HG03439 (cell line): Measurements from ENCODE around the gene SOX2.

ENCODE experiments used
- ATAC-seq: cut with Tn5 transposase; IDR thresholded peaks from one replicate; pipeline ENCODE4 v1.9.1; 2021; ENCODE audit warnings: mild to moderate bottlenecking, moderate library complexity; ENCODE audit not compliant: unreplicated experiment

The SOX2 gene

DNA sequence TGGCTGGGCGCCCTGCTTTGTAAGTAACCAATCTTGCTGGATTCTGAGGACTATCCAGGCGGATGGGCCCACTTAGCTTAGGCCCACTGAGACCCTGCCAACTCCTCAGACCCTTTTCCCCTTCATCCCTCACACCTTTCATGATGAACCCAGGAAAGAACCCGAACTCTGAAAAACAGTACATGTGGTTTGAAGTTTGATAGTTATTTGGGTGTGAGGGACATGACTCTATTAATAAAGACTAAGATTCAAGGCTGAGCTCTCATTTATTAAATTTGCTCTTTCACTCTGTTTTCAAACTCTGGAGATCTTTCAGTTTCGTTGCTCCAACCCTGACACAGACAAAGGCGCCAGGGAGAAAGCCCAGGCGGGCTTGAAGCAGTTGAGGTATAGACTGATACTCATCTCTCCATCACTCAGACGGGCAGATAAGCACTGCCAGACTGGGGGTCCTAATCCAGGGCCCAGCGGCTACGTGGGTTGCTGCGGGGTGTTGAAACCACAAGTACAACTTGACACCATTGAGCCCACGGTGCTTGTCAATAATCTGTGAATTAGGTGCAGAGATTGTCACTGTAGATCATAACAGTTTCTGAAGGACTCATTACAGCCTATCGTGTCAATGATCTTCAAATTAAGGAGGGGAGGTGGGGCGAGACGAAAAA lies 7.2 kb upstream of the SOX2 start:
- no peak for ATAC-seq

DNA sequence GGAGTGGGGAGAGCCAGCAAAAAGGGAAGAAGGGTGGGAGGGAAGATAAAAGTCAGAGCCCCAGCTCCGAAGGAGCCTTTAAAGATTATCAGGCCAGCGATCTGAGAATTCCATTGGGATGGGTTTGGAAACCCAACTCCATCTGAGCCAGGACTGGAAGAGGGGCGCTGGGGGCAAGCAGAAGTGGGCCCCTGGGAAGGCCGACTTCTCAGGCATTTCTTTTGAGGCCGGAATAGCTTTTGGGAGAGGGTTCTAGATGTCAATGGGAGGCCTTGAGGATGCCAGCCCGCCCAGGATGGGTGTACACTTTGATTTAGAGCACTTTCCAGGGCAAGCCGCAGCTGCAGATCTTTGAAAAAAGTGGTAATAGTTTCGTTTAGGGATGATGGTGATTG lies 6.6 kb upstream of the SOX2 start:
- no peak for ATAC-seq

DNA sequence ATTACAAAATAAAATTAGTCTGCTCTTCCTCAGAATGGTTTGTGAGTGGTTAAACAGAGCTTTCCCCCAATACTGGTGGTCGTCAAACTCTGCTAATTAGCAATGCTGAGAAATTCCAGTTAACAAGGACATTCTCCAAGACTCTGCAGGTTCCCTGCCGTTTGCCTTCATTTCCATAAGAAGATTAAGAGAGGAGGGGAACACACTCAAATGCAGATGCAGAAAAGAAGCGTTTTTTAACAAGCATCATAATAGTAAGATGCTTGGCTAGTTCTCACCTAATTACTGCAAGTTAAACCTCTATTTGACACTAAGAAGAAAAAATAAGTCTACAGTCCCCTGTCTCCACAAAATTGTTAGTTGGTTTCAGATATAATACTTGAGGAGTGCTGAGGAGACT lies 3.7 kb upstream of the SOX2 start:
- ATAC-seq: no peak

DNA sequence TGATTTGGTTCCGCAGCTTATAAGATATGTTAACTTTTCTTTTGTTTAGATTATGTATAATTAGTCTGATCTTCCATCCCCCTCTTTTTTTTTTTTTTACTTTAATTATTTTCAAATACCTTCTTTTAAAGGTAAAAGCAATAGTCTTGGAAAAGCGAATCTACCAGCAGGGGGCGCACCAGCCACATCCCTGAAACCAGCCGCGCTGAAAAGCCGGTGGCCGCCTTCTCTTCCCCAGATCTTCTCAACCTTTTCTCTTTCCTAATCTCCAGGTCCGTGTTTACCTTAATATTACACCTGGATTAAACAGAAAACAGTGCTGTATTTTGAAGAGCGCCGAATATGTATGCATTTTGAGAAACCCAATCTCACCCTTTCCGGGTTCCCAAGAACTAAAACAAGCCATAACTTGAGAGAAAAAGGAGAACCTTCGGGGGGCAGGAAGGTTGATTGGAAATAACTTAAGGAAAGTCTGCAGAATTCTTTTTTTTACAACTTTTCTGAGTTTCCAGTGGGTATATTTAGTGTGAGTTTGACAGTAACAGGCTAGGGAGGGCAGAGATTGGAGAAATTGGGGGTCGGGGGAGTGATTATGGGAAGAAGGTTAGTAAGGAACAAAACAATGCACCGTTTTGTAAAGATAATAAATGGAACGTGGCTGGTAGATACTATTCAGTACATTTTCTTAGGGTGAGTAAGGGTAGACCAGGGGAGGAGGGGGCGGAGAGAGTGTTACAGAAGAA lies 2.0 kb upstream of the SOX2 start:
- ATAC-seq: no peak

DNA sequence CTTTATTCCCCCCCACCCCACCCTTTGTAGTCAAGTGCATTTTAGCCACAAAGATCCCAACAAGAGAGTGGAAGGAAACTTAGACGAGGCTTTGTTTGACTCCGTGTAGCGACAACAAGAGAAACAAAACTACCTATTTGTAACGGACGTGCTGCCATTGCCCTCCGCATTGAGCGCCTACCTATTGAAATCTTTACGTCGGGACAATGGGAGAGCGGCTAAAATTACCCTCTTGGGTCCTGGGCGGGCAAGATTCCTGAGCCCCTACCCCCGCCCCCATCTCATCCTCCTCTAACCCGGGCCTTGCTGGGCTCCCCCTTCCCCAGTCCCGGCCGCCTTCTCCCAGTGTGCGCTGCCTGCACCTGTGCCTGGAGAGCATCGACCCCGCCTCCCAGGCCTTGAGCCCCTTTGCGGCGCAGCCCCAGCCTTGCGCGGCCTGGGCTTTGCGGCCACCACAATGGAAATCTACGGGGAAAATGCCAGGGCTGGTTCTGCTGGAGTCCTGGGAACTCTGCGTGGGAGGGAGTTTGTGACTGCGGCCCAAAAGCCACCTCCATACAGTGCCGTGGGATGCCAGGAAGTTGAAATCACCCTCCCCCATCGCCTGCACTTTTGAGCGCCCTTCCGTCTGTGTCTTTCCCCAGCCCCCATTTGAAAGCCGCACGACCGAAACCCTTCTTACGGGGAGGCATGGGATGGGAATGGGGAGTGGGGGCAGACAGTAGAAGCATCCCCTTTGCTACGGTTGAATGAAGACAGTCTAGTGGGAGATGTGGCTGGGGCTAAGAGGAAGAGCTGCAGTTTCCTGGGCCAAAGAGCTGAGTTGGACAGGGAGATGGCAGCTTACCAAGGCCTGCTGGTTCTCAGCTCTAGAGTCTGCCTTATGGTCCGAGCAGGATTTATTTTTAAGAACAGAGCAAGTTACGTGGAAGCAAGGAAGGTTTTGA lies 1.1 kb upstream of the SOX2 start:
- no peak for ATAC-seq

DNA sequence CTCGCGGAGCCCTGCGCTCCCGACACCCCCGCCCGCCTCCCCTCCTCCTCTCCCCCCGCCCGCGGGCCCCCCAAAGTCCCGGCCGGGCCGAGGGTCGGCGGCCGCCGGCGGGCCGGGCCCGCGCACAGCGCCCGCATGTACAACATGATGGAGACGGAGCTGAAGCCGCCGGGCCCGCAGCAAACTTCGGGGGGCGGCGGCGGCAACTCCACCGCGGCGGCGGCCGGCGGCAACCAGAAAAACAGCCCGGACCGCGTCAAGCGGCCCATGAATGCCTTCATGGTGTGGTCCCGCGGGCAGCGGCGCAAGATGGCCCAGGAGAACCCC lies 464 bp downstream of the SOX2 start:
- no peak for ATAC-seq

GRCh38 chr3:181712553-181713279 lies 991 bp downstream of the SOX2 start:
- no peak for ATAC-seq

DNA sequence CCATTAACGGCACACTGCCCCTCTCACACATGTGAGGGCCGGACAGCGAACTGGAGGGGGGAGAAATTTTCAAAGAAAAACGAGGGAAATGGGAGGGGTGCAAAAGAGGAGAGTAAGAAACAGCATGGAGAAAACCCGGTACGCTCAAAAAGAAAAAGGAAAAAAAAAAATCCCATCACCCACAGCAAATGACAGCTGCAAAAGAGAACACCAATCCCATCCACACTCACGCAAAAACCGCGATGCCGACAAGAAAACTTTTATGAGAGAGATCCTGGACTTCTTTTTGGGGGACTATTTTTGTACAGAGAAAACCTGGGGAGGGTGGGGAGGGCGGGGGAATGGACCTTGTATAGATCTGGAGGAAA lies 1.5 kb downstream of the SOX2 start:
- no peak for ATAC-seq

DNA sequence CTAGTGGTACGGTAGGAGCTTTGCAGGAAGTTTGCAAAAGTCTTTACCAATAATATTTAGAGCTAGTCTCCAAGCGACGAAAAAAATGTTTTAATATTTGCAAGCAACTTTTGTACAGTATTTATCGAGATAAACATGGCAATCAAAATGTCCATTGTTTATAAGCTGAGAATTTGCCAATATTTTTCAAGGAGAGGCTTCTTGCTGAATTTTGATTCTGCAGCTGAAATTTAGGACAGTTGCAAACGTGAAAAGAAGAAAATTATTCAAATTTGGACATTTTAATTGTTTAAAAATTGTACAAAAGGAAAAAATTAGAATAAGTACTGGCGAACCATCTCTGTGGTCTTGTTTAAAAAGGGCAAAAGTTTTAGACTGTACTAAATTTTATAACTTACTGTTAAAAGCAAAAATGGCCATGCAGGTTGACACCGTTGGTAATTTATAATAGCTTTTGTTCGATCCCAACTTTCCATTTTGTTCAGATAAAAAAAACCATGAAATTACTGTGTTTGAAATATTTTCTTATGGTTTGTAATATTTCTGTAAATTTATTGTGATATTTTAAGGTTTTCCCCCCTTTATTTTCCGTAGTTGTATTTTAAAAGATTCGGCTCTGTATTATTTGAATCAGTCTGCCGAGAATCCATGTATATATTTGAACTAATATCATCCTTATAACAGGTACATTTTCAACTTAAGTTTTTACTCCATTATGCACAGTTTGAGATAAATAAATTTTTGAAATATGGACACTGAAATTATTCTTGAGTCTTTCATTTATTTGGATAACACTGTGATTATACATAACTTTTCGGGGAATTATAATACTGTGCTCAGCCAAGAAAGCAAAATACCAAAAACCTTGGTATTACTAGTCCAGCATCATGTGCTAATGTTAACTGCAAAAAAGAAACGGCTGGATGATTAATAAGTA lies 2.2 kb downstream of the SOX2 start:
- no peak for ATAC-seq

GRCh38 chr3:181715571-181716340 lies 4.0 kb downstream of the SOX2 start:
- no peak for ATAC-seq

DNA sequence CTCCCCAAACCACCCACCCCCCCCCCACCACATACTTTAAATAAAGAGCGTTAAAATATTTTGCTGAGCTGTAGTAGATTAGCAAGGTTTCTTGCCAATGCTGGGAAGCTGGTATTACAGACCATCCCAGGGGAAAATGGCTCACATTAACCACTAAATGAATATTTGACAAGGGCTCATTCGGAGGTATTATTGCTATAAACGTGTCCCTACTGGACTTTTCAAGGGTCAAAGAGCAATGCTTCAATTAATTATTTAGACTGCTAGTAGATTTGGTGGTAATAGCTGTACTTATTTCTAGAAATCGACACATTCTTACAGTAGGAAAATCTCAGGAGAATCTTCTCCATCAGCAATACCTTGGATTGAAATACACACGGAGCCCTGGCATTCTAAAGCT lies 5.2 kb downstream of the SOX2 start:
- ATAC-seq: no peak

DNA sequence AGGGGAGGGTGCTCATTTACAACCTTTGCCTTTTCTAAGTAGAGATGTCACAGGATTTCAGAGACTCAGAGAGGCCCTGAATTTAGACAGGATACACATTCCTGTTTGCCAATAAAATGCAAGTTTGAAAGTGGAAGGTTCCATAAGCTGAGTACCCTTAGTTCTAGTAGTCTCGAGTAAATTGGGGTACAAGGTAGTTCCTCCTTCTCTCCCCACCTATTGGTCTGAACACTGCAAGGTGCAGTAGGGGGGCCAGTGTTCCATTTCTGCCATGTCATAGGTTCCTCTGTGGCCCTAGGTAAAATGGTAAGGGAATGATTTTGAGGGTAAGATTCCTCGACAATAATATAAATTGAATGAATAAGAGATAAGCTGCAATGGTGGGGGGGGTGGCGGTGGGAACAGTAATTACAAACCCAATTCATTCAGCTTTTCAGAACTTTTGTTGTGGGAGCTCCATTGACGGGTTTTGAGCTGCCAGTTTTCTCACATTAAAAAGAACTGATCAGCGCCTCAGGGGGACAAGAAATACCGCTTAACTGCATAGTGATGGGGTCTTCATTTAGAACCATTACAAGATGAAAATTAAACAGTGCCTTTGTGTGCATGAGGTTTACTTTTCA lies 5.9 kb downstream of the SOX2 start:
- ATAC-seq: no peak

- ATAC-seq: no peak
These were observed 6.6 kb downstream of the SOX2 start for GRCh38 chr3:181718369-181718768.

DNA sequence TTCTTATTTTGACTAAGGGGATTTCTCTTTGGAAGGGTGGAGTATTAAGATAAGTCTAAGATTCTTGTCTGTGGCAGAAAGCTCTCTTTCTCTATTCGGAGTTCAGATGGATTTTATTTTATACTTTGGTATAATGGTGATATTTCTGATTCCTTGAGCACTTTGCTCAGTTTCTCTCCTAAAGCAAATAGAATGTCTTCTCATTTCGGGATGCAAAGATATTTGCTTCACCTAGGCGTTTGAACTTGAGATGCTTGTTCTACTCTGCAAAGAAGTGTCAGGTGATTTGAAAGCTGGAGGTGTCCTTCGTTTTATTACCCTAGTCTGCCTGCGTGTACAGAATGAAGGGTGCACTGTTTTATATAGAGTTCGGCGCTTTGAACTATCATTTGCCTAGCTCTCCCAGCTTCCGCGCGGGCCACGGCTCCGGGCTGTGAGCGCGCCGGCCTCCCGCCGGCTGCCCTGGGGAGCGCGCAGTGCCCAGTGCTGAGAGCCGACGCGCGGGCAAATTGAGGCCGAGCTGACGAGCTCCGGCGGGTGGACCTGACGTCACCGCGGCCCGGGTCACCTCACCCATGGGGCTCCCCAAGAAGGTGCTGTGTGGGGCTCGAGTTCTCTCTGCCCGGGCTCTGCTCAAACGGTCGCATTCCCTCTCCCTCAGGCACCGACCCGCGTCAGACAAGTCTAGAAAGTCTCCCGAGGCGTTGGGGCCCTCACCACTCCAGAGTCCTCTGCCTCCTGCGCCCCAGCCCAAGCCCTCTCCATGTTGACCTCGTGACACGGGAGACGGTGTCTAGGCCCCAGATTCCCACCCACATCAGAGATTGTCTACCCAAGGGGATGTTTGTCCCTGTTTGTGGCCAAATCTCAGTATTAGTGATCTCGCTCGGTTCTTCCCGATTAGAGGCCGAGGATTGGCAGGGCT lies 7.5 kb downstream of the SOX2 start:
- ATAC-seq: no peak

DNA sequence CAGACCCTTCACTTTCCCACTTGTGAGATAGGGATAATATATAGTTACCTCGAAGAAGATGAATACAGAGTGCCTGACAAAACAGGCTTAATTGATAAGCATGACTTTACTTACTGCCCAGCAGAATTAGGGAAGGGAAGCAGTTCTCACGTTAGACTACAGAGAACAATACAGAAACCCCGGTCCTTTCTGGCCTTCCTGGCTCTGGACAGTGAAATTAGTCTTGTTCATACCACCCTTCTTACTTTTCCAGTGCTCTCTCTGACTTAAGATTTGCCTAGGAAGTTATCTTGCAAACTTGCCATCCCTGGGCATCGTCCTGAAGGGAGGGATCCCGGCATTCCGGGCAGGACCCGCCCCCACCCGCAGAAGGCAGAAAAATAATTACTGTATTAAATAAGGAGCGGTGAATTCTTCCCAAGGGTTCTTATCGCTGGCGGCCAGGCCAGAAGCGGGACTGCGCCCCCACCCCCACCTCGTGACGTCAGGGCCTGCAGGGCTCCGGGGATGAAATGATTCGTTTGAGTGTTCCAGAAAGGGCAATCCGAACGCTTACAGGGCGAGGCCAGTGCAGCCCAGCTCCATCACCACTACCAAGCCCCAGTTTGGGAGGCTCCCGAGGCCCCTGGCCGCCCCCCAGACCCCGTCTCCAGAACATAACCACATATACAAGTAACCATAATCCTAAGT lies 8.4 kb downstream of the SOX2 start:
- no peak for ATAC-seq

DNA sequence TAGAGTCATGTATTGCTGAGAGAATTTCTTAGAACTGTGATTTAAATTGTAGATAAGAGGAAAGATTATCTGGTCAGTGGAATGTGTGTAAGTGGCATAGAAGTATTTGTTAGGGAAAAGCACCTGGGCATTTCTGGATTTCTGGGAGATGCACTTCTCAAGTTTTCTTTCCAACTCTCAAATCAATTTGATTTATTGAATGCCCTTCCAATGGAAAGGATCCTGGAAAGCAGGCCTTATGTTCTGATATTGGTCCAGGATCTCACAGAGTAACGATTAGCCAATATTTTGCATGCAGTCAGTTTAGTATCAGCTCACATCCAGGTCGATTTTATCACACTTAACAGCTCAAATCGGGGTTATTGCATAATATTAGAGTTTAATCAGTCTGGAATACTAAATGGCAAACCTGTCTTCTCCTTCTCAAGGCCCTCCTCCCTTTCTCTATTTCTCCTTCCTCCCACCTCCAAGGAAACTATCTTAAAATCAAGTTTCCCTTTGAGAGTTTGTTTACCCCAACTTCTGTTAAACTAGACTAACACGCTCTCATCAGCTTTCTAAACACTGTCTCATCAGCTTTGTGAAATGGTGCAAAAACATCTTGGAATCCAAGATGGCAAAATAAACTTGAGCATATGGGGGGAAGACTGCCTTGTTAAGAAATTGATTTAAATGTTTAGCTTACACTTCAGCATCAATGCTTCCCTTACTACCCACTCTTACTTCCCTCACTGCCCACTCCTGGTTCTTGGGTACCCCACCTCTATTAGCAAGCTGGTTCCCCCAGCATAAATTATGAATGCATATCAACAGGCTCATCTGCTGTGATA lies 9.5 kb downstream of the SOX2 start:
- no peak for ATAC-seq
